C4-2B (cell line): ENCODE measurements around the gene TEKT3.

Source experiments
- H3K27ac ChIP-seq: fragments of 450-650 bp; 2 replicates; pipeline ENCODE4 v1.5.1; 2017
- ZFX ChIP-seq: fragments of 450-650 bp; IDR thresholded peaks from 2 replicates; pipeline ENCODE4 v1.6.1; 2017
- TF ChIP-seq, protein P1 (sequence below): fragments of 450-650 bp; conservative IDR thresholded peaks from 2 replicates; pipeline ENCODE4 v1.5.1; 2017; ENCODE audit warnings: mild to moderate bottlenecking

TEKT3 gene

DNA sequence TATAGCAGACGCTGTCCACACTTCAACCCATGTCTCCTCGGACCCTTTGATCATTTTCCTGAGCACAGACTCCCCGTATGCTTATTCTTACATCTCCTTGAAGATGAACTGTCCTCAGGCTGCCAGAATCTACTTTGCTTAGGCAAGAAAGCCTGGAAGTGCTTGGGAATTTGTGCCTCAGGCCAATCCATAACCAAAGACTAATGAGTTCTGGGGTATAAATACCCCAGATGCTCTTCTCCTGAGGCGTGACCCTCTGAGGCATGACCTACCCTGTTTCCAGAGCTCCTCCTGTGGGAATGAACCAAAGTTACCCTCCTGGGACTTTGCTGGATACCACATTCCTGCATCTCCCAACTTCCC lies 10.1 kb upstream of the TEKT3 start:
- H3K27ac ChIP-seq: no peak overlapping the region
- no peak for TF ChIP-seq ZFX
- TF ChIP-seq, protein P1, sequence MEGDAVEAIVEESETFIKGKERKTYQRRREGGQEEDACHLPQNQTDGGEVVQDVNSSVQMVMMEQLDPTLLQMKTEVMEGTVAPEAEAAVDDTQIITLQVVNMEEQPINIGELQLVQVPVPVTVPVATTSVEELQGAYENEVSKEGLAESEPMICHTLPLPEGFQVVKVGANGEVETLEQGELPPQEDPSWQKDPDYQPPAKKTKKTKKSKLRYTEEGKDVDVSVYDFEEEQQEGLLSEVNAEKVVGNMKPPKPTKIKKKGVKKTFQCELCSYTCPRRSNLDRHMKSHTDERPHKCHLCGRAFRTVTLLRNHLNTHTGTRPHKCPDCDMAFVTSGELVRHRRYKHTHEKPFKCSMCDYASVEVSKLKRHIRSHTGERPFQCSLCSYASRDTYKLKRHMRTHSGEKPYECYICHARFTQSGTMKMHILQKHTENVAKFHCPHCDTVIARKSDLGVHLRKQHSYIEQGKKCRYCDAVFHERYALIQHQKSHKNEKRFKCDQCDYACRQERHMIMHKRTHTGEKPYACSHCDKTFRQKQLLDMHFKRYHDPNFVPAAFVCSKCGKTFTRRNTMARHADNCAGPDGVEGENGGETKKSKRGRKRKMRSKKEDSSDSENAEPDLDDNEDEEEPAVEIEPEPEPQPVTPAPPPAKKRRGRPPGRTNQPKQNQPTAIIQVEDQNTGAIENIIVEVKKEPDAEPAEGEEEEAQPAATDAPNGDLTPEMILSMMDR: no peak

DNA sequence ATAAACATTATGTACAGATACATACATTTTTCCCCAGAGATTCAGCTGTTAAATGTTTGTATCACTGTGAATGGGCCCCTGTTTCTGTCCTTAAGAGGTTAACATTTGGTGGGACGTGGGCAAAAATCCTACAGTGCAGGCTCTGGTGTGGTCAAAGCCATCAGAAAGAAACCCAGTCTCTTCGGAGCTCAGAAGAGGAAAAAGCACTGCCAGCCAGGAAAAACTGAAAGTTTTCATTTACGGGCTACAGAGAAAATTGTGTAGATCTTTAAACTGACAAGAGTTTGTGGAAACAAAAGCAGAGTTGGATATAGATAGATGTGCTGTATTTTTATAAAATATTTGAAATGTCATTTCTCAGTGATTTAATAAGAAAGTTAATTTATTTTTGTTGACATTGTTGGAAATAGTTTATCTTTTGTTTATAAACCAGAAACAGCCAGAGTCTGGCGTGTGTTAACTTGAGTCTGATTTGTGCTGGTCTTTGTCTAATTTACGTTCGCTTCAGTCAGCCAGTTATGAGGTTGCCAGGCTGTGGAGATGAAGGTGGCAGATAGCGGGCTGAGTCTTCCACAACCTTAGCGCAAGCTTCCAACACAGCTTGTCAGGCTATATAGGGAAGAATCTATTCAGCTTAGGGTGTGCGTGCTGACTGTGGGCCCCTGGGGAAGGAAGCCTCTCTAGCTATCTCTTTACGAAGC lies 9.5 kb upstream of the TEKT3 start:
- no peak for TF ChIP-seq ZFX
- TF ChIP-seq, protein P1: no peak
- no peak overlapping the region for H3K27ac ChIP-seq

DNA sequence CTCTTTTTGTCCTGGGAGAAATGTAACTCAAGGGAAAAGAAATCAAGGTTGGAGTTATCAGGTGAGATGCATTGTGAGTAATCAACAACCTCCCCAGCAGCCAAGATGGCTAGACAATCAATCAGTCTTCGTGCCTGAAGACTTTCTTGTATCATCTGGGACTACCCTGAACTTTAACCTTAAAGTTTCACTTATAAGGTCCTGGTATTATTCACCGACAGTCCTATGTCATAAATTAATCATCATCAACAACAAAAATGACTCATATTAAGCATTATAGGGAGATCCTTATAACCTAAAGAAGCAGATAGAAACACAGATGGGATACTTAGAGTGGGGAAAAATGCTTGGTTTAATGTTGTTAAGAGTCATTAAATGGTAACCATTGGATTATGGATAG lies 7.7 kb upstream of the TEKT3 start:
- H3K27ac ChIP-seq: no peak overlapping the region
- TF ChIP-seq ZFX: no peak
- TF ChIP-seq, protein P1: no peak

DNA sequence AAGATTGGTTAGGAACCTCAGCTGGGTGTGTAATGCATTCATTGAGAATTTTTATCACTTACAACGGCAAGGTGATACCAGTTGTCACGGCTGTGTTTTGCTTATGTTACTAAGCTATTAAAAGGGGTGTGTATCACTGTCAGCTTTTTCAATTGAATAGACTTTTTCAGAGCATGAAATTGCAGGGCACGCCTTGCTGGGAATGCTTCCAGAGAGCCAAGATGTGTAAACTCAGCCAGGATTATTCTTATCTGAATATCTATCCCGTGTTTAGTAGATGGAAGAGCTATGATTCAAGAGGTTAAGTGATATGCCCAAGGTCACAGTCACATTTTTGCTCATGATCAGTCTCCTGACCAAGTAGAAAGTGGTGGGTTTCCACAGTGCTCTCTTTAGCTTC lies 6.6 kb upstream of the TEKT3 start:
- no peak overlapping the region for H3K27ac ChIP-seq
- TF ChIP-seq, protein P1: no peak
- no peak for TF ChIP-seq ZFX

DNA sequence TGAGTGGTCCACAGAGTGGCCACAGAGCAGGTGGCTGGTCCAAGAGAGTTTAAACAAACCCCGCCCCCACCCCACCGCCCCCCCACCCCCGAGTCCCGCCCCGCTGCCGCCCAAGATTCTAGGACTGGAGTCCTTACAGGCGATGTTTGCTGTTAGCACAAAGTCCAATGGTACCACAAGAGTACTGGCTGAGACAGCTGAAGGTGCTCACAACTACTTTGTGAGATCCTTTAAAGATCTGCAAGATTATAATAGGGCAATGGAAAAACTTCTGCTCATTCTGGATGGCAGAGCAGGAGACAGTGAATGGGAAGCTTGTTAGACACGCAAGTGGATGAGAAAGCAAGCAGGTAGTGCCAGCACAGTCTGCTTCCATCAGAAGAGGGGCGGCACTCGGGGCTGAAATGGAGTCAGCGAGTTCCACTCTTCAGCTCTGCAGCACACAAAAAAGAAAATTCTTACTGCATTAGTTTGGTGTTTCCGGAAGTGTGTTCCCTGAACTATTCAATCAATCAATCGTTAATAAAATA lies 4.7 kb upstream of the TEKT3 start:
- TF ChIP-seq, protein P1: no peak
- no peak for TF ChIP-seq ZFX
- H3K27ac ChIP-seq: no peak overlapping the region

DNA sequence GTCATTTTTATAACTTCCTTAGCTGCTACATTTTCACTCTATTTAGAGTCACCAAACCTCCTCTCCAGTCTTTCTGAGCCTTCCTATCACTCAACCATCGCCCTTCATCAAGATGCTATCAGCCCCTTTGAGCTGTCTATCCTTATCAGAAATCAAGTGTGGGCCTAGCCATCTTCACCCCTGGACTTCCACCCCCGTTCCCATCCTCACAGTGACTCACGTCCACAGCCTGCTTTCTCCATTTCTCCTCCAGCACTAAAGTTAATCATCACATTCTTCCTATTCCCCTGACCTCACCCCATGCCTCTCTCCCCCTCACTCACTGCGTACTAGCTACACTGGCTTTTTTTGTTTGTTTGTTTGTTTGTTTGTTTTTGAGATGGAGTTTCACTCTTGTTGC lies 2.4 kb upstream of the TEKT3 start:
- TF ChIP-seq, protein P1: no peak
- no peak for TF ChIP-seq ZFX
- H3K27ac ChIP-seq: no peak overlapping the region

DNA sequence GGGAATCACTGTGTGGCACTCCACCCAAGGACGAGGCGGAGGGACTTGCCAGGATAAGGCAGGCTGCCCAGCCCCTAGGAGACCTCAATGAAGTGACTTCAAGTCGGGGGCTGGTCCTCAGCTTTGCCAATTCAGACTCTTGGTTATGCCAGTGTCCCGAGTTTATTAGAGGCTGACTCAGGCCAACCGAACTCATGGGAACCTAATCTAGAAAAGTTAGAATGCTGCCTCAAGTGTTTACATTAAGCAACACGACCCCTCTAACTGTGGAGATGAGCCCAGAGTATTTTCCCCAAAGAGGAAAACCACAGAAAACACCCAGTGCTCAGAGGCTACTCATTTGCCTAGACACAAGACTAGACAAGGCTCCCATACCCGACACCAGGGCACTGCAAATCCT lies 1.1 kb upstream of the TEKT3 start:
- H3K27ac ChIP-seq: no peak overlapping the region
- TF ChIP-seq, protein P1: no peak
- TF ChIP-seq ZFX: no peak
